Limb (tissue), 2 donors: Measurements from ENCODE around the gene TIMM10B.
A peak's percentile ranks its signal among the peaks of the same experiment; 100 is the strongest.
"Not testable (repeated sequence)": the region's sequence is repeated elsewhere in the genome, so short reads cannot be mapped to it uniquely, and the experiment has no call there.

Experiments used
- DNase-seq, 2 donors: peaks; one replicate each; pipeline ENCODE4 v3.0.0-alpha.2; 2016; ENCODE audit errors: extremely low spot score in 2 of 2

The TIMM10B gene

GRCh38 chr11:6504166-6504565 lies 22.9 kb downstream of the TIMM10B start:
- no peak for DNase-seq

DNA sequence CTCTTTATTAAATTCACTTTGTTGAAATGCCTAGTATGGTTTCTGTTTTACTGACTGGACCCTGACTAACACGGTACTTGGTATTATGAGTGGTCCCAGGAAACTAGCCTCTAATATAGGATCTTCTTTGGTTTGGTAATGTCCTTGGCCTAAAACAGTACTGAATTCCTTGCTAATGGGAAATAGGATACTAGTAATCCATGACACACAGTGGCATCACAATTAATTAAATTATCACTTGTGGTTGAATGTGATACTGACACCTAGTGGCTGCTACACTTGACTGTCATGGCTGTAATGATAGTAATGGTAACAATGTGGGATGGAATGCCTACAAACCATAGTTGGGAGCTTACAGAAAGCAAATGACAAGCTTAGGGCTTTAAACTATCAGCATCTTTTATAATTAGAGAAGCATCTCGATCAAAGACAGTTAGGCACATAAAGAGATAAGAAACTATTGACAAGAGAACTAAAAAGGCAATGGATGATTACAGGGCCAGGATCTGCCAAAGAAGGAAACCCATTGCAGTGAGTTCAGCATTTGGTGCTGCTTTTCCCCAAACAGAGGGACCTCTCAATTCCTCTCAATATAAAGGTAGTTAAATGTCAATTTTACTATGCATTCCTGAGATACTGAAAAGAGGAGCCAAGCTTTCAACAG lies 24.4 kb downstream of the TIMM10B start:
- peak in 1 of 2 donors; percentile 25 for DNase-seq

- no peak for DNase-seq
Observed at GRCh38 chr11:6516865-6517264, 35.6 kb downstream of the TIMM10B start.

DNA sequence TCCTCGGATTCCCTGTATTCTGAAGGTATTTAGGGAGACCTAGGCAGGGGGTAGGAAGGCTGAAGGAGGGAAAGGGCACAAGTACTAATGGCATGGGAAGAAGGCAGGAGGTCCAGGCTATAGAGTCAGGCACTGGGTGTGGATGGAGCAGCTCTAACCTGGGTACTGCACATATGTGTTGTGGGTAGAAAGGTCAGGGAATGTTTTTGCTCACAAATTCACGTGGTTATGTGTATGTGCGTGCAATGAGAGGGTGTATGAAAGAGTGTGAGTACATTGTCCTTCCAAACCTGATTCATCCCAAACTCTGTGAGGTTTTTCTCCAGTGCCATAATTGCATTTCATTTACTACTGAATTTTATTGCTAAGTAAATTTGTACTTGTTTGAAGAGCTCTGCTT lies 39.0 kb downstream of the TIMM10B start:
- DNase-seq: no peak

DNA sequence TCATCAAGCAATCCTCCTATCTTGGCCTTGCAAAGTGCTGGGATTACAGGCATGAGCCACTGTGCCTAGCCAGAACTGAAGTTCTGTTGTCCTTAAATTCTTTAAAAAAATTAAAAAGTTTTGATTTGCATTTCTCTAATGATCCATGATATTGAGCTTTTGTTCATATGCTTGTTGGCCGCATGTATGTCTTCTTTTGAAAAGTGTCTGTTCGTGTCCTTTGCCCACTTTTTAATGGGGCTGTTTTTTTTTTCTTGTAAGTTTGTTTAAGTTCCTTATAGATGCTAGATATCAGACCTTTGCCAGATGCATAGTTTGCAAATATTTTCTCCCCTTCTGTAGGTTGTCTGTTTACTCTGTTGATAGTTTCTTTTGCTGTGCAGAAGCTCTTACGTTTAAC lies 40.6 kb downstream of the TIMM10B start:
- DNase-seq: not testable (repeated sequence)

- DNase-seq: no peak
Observed at GRCh38 chr11:6523253-6523652, 42.0 kb downstream of the TIMM10B start.

DNA sequence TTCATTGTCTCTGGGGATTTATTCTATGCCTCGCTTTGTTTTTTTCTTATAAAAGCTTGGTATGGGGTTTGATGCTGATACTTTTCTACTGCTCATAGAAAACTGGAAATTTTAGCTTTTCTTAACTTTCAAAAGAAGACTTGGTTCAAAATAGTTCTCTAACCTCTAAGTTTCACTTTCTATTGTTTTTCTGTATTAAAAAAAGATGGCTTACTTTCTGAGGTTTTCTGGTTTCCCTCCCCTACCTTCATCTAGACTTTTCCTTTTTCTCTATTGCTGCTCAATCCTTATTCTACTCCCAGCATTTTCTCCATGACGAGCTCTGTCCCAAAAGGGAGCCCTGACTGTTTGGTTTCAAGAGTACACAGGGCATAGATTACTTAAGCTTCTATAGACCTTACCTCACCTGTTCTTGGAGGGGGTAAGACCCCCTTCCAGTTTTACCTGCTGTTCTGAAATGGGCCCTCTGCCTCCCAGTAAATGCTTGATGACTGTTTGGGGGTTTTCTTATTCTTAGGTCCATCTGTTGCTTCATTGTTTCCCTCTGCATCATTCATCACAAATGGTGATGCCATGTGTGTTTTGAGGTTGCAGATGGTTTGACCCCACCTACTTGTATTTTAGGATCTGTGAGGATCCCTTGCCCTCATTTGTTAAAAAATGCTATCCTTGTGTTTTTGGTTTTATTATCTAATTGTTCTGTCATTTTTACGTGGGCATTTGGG lies 45.3 kb downstream of the TIMM10B start:
- DNase-seq: no peak

- no peak for DNase-seq
Observed at GRCh38 chr11:6529266-6529665, 48.0 kb downstream of the TIMM10B start.

- no peak for DNase-seq
Observed at GRCh38 chr11:6530848-6531247, 49.5 kb downstream of the TIMM10B start.

GRCh38 chr11:6531267-6531752 lies 50.0 kb downstream of the TIMM10B start:
- DNase-seq: peak in 1 of 2 donors; percentile 71
